HepG2 (cell line): ENCODE measurements around the gene CKS1B. TPM values are rescaled to one million over a fixed set of nuclear protein-coding genes. Genes with fewer than 3 reads are reported as not detected.

Experiments
- CBX1 ChIP-seq: IDR thresholded peaks from one replicate; pipeline ENCODE4 v1.6.1; 2016; ENCODE audit warnings: antibody characterized with exemption, low read depth
- ELF3 ChIP-seq: IDR thresholded peaks from 2 replicates; pipeline ENCODE4 v1.6.1; 2016; ENCODE audit warnings: missing genetic modification reagents, missing compliant biosample characterization
- ETV6 ChIP-seq: sonication (generic); formaldehyde crosslinking; conservative IDR thresholded peaks from 2 replicates; pipeline ENCODE4 v1.4.0; 2020; ENCODE audit warnings: missing genetic modification reagents
- GLMP ChIP-seq: sonication (generic); formaldehyde crosslinking; IDR thresholded peaks from 2 replicates; pipeline ENCODE4 v1.9.0; 2021; ENCODE audit warnings: missing genetic modification reagents, mild to moderate bottlenecking, borderline replicate concordance
- SP4 ChIP-seq: sonication (generic); formaldehyde crosslinking; IDR thresholded peaks from 2 replicates; pipeline ENCODE4 v1.8.1; 2023; ENCODE audit warnings: mild to moderate bottlenecking, missing genetic modification reagents
- ZBTB43 ChIP-seq: sonication (generic); formaldehyde crosslinking; conservative IDR thresholded peaks from 2 replicates; pipeline ENCODE4 v1.4.0; 2020; ENCODE audit warnings: missing genetic modification reagents
- ZFP82 ChIP-seq: sonication (generic); formaldehyde crosslinking; IDR thresholded peaks from 2 replicates; pipeline ENCODE4 v1.5.1; 2020; ENCODE audit warnings: mild to moderate bottlenecking, missing genetic modification reagents, borderline replicate concordance
- ZFX ChIP-seq: sonication (generic); formaldehyde crosslinking; IDR thresholded peaks from 2 replicates; pipeline ENCODE4 v1.4.0; 2020; ENCODE audit warnings: mild to moderate bottlenecking, low read depth, missing genetic modification reagents, moderate library complexity
- ZNF451 ChIP-seq: sonication (generic); formaldehyde crosslinking; IDR thresholded peaks from 2 replicates; pipeline ENCODE4 v1.5.0; 2020; ENCODE audit warnings: mild to moderate bottlenecking, missing genetic modification reagents
- ZSCAN31 ChIP-seq: sonication (generic); formaldehyde crosslinking; IDR thresholded peaks from 2 replicates; pipeline ENCODE4 v1.5.0; 2020; ENCODE audit warnings: low read depth, mild to moderate bottlenecking, missing genetic modification reagents
- ZXDC ChIP-seq: sonication (generic); formaldehyde crosslinking; IDR thresholded peaks from 2 replicates; pipeline ENCODE4 v1.5.0; 2020; ENCODE audit warnings: mild to moderate bottlenecking, missing genetic modification reagents
- polyA plus RNA-seq, 8 experiments: library from polyadenylated mRNA; depleted of rRNA in 3 of 8; stranded (reverse) in 7 of 8; unstranded in 1 of 8; fragments of >200 nt; fragmentation: Illumina TruSeq in 4 of 8; extraction: Trizol in 4 of 8; gene quantifications; 2 replicates each; pipeline versions ENCODE4 v1.2.1 to v1.2.3, GENCODE V29; 2011 to 2016; ENCODE audit warnings: low read depth in 4 of 8, missing spikeins in 1 of 8, mixed read lengths in 1 of 8; ENCODE audit not compliant: insufficient read depth in 1 of 8
- total RNA-seq, 5 experiments: library from RNA; depleted of rRNA; stranded (reverse); fragments of >200 nt; fragmentation: Illumina TruSeq; extraction: Trizol; gene quantifications; 2 replicates each; pipeline ENCODE4 v1.2.3, GENCODE V29; 2016; ENCODE audit warnings: low read depth in 1 of 5
- TF ChIP-seq, protein P1 (sequence below): sonication (generic); formaldehyde crosslinking; IDR thresholded peaks from 2 replicates; pipeline ENCODE4 v1.5.1; 2020; ENCODE audit warnings: missing genetic modification reagents, mild to moderate bottlenecking, borderline replicate concordance
- TF ChIP-seq, protein P2 (sequence below): sonication (generic); formaldehyde crosslinking; conservative IDR thresholded peaks from 2 replicates; pipeline ENCODE4 v1.4.0; 2020; ENCODE audit warnings: missing genetic modification reagents
- TF ChIP-seq, protein P3 (sequence below): sonication (generic); formaldehyde crosslinking; IDR thresholded peaks from 2 replicates; pipeline ENCODE4 v1.9.0; 2021; ENCODE audit warnings: missing genetic modification reagents, borderline replicate concordance

CKS1B gene
- total and polyA plus RNA-seq, 2 of the 13 experiments (the other 11 are each of a cell fraction or from before 2014, with no cell fraction given) = 217 to 222 TPM

DNA sequence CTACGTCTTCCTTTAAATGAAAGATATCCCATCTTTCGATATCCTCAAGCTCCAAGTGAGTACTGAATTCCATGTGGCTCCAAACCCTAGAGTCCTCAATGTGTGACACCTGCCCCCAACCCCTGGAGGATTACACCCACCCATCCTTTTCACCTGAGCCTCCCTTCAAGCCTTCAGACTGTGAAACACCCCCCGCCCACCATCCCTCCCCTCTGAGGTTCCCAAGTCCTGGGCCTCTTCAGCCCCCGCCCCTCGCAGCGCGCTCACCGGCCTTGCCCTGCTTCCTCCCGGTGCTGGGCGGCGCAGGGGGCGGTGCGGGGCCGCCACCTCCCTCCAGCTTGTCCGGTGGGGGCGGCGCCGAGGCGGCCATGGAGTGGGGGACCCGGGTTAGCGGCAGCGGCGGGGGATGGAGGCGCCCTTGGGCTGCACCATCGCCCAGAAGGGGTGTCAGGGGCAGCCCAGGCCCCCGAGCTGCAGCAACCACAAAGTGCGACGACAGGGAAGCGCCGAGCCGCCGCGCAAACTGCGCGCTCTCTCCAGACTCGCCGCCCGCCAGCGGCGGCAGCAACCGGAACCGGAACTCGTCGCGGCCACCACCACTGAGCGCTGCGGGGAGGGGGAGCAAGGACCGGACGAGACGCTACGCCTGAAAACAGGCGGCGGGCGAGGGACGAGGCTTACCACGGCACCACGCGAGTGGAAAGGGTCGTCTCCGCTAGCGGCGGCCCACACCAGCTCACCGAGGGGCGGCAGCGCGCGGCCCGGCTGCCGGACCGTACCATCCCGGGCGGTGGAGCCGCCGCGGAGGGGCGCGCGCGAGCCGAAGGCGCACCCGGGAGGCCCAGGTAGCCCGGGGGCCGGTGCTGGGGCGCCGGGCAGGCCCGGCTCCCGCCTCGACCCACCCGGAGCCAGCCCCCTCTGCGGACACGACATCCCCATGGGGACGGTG is 13.0 kb upstream of the CKS1B start, which contains the start of gene PYGO2 (continued):
- TF ChIP-seq, protein P1, sequence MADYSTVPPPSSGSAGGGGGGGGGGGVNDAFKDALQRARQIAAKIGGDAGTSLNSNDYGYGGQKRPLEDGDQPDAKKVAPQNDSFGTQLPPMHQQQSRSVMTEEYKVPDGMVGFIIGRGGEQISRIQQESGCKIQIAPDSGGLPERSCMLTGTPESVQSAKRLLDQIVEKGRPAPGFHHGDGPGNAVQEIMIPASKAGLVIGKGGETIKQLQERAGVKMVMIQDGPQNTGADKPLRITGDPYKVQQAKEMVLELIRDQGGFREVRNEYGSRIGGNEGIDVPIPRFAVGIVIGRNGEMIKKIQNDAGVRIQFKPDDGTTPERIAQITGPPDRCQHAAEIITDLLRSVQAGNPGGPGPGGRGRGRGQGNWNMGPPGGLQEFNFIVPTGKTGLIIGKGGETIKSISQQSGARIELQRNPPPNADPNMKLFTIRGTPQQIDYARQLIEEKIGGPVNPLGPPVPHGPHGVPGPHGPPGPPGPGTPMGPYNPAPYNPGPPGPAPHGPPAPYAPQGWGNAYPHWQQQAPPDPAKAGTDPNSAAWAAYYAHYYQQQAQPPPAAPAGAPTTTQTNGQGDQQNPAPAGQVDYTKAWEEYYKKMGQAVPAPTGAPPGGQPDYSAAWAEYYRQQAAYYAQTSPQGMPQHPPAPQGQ (CRISPR knock-in tag) = no peak
- TF ChIP-seq ZNF451 (CRISPR knock-in tag) (peak; percentile 27; the same call in 1 of the 2 replicates), ZFP82 (CRISPR knock-in tag) (peak; percentile 56; the same call in 1 of the 2 replicates), ZSCAN31 (CRISPR knock-in tag) (peak; percentile 93), ETV6 (CRISPR knock-in tag) (peak; percentile 86; the same call in 1 of the 2 replicates), ZBTB43 (CRISPR knock-in tag) (no peak), ELF3 (peak; percentile 41), ZXDC (CRISPR knock-in tag) (no peak), ZFX (CRISPR knock-in tag) (peak; percentile 77), CBX1 (no peak), SP4 (CRISPR knock-in tag) (peak; percentile 74), GLMP (no peak)
- TF ChIP-seq, protein P2, sequence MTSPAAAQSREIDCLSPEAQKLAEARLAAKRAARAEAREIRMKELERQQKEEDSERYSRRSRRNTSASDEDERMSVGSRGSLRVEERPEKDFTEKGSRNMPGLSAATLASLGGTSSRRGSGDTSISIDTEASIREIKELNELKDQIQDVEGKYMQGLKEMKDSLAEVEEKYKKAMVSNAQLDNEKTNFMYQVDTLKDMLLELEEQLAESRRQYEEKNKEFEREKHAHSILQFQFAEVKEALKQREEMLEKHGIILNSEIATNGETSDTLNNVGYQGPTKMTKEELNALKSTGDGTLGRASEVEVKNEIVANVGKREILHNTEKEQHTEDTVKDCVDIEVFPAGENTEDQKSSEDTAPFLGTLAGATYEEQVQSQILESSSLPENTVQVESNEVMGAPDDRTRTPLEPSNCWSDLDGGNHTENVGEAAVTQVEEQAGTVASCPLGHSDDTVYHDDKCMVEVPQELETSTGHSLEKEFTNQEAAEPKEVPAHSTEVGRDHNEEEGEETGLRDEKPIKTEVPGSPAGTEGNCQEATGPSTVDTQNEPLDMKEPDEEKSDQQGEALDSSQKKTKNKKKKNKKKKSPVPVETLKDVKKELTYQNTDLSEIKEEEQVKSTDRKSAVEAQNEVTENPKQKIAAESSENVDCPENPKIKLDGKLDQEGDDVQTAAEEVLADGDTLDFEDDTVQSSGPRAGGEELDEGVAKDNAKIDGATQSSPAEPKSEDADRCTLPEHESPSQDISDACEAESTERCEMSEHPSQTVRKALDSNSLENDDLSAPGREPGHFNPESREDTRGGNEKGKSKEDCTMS (CRISPR knock-in tag) = no peak
- TF ChIP-seq, protein P3, sequence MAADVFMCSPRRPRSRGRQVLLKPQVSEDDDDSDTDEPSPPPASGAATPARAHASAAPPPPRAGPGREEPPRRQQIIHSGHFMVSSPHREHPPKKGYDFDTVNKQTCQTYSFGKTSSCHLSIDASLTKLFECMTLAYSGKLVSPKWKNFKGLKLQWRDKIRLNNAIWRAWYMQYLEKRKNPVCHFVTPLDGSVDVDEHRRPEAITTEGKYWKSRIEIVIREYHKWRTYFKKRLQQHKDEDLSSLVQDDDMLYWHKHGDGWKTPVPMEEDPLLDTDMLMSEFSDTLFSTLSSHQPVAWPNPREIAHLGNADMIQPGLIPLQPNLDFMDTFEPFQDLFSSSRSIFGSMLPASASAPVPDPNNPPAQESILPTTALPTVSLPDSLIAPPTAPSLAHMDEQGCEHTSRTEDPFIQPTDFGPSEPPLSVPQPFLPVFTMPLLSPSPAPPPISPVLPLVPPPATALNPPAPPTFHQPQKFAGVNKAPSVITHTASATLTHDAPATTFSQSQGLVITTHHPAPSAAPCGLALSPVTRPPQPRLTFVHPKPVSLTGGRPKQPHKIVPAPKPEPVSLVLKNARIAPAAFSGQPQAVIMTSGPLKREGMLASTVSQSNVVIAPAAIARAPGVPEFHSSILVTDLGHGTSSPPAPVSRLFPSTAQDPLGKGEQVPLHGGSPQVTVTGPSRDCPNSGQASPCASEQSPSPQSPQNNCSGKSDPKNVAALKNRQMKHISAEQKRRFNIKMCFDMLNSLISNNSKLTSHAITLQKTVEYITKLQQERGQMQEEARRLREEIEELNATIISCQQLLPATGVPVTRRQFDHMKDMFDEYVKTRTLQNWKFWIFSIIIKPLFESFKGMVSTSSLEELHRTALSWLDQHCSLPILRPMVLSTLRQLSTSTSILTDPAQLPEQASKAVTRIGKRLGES (CRISPR knock-in tag) = no peak
